Testis (tissue), 2 donors: ENCODE results near the gene HBA2.

Source experiments
- CTCF ChIP-seq, 3 experiments: fragments of 450-650 bp in 2 of 3; fragments of 200-600 bp in 1 of 3; sonication (generic) in 1 of 3; IDR thresholded peaks; one replicate each; pipeline ENCODE4 v1.5.1; 2016 to 2019; ENCODE audit warnings: antibody characterized with exemption in 3 of 3, mild to moderate bottlenecking in 2 of 3, moderate library complexity in 1 of 3
- POLR2A ChIP-seq: fragments of 450-650 bp; IDR thresholded peaks from one replicate; pipeline ENCODE4 v1.6.1; 2017; ENCODE audit warnings: antibody characterized with exemption, mild to moderate bottlenecking, moderate library complexity

GRCh38 chr16:143456-143855, 29.2 kb upstream of the HBA2 start:
- no peak for TF ChIP-seq CTCF (IDR thresholded peaks at IDR 0.05)
- TF ChIP-seq POLR2A: no peak
